ENCODE measurements around the gene ITGA11. TPM values are rescaled to one million over a fixed set of nuclear protein-coding genes. Genes with fewer than 3 reads are reported as not detected.

The ITGA11 gene
- polyA plus RNA-seq, 6 donors from 2014 or later: 0.04 TPM; not detected in 5

DNA sequence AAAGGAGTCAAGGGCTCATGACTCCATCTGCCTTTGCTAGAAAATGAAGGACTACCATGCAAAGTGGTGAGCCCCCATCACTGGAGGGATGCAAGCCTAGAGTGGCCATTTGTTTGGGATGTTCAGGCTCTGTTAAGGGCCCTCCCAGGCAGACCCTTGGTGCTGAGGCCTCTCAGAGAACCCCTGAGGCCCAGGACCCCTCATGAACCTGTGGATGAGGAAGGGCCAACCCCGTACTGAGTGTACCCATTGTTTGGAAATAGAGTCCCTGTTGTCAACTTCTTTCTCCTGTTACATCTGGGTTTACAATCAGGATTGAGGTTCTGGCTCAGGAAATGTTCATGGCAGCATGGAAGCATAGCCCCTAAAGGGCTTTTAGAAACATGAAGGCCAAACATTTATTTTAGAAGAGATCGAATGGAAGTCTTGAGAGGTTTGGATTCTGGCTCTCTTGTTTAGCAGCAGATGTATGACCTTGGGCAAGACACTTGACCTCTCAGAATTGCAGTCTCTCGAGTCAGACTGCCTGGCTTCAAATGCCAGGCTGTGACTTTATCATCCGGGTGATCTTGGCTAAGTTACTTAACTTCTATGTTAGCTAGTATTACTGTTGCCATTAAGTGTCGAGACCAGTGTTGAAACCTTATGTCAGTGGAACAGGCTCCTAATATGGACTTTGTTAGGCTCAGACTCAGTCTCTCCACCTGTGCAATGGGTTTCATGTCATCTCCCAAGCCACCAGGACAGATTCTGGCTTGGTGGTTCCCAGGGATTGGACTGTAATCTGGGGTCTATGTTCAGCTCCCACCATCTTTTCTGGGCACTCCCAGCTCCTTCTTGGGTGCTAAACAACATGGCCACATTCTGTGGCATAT is 12.4 kb downstream of the ITGA11 start:
- DNase-seq (no peak), ATAC-seq (ENCODE audit: low read depth in 2 of 2) (no peak)
- H3K27ac Mint-ChIP-seq: no peak overlapping the region
- H3K36me3 Mint-ChIP-seq: no peaks in the 10 kb centered on the region
- H3K4me3 Mint-ChIP-seq: no peak overlapping the region
- no peaks in the 10 kb centered on the region for H3K9me3 Mint-ChIP-seq
- no peaks in the 10 kb centered on the region for H3K4me1 Mint-ChIP-seq
- H3K27me3 Mint-ChIP-seq: peaks cover 9 to 23% (median 17%) of the 10 kb centered on the region in 3 donors

DNA sequence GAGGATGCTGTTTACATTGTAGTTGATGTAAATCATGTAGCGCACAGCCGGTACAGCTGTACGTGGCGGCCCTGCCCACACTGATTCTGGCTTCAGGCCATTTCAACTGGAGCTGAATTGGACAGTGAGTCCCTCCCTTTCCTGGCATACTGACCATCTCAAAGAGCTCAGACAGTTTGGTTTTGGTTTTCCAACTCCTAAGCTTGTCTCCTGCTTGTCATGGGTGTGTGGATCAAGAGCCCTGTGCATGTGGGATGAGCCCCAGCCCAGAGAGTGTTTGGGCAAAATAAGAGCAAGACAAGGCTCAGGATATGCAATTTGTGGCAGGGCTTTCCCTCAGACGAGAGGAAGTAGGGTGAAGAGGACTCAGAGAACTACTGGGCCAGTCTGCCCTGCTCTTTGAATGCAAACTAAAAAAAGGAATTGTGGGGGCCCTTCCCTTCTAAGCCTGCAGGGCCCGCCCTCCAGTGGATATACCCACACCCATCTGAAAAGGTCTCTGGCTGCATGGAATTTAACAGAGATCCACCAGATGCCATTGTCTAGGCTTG is 13.3 kb downstream of the ITGA11 start:
- Mint-ChIP-seq H3K9me3 (no peaks in the 10 kb centered on the region), H3K27ac (peak overlapping the region in 2 of 6 donors; percentile 18 to 88), H3K27me3 (peaks cover 9 to 23% (median 10%) of the 10 kb centered on the region in 3 donors), H3K4me3 (no peak overlapping the region), H3K4me1 (no peaks in the 10 kb centered on the region), H3K36me3 (no peaks in the 10 kb centered on the region)
- no peak for ATAC-seq (ENCODE audit: low read depth in 2 of 2)
- no peak for DNase-seq

DNA sequence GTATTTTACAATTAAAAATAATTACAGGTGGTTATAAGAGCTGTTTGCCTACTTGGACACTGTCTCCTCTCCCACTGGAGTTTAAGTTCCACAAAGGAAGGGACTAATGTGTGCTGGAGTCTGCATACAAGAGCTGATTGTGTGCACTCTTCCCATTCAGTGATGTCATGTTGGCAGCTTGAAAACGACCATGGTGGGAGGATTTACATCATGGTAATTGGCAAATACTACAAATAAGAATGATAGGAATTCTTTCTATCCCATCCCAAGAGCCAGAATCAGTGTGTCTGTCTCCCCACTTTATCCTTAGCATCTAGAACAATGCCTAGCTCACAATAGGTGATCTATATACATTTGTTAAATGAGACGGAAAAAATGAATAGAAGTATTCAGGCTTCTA is 14.1 kb downstream of the ITGA11 start:
- Mint-ChIP-seq H3K4me3 (no peak overlapping the region), H3K27ac (no peak overlapping the region), H3K4me1 (no peaks in the 10 kb centered on the region), H3K27me3 (peaks cover 4 to 20% (median 5%) of the 10 kb centered on the region in 3 donors), H3K36me3 (no peaks in the 10 kb centered on the region), H3K9me3 (no peaks in the 10 kb centered on the region)
- no peak for DNase-seq
- no peak for ATAC-seq (ENCODE audit: low read depth in 2 of 2)

DNA sequence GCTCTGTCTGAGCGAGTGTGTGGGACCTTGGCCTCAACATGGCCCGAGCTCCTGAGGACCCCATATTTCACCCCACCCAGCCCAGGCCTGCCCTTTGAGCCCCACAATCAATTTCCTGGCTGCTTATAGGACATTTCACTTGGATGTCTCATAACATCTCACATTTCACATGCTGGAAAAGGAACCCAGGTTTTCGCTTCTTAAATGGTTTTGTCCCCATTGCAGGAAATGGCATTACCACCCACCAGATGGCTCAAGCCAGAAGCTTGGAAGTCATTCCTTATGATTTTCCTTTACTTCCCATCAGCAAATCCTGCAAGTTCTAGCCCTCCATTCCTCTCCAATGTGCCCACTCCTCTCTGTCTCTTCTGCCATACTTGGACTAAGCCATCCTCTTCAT is 14.9 kb downstream of the ITGA11 start:
- peak overlapping the region in 1 of 6 donors; percentile 60 for H3K27ac Mint-ChIP-seq
- ATAC-seq (ENCODE audit: low read depth in 2 of 2) (no peak), DNase-seq (no peak)

DNA sequence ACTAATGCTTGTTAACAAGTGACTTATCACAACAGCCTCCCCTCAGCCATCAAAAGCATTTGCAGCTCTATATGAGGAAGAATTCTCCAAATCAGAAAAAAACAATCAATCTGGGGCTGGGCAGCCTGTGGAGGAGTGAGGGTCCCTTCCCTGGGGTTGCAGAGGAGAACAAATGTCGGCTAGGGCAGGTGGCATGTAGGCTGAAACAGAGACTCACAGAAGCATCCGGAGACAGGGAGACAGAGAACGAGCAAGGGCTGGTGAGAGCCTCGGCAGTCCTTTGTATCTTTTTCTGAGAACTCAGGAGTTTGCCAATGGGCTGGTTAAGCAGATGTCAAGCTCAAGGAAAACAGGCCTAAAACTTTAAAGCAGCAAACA is 15.8 kb downstream of the ITGA11 start:
- Mint-ChIP-seq H3K27ac (no peak overlapping the region), H3K36me3 (no peaks in the 10 kb centered on the region), H3K4me1 (no peaks in the 10 kb centered on the region), H3K9me3 (no peaks in the 10 kb centered on the region), H3K27me3 (peaks cover 0 to 6% (median 0%) of the 10 kb centered on the region in 3 donors), H3K4me3 (no peak overlapping the region)
- DNase-seq: no peak
- no peak for ATAC-seq (ENCODE audit: low read depth in 2 of 2)

More for the DNA sequence above, 14.9 kb downstream of the ITGA11 start:
- no peak overlapping the region for H3K4me3 Mint-ChIP-seq
- H3K9me3 Mint-ChIP-seq: no peaks in the 10 kb centered on the region
- peaks cover 0 to 11% (median 0%) of the 10 kb centered on the region in 3 donors for H3K27me3 Mint-ChIP-seq
- H3K36me3 Mint-ChIP-seq: no peaks in the 10 kb centered on the region
- no peaks in the 10 kb centered on the region for H3K4me1 Mint-ChIP-seq

DNA sequence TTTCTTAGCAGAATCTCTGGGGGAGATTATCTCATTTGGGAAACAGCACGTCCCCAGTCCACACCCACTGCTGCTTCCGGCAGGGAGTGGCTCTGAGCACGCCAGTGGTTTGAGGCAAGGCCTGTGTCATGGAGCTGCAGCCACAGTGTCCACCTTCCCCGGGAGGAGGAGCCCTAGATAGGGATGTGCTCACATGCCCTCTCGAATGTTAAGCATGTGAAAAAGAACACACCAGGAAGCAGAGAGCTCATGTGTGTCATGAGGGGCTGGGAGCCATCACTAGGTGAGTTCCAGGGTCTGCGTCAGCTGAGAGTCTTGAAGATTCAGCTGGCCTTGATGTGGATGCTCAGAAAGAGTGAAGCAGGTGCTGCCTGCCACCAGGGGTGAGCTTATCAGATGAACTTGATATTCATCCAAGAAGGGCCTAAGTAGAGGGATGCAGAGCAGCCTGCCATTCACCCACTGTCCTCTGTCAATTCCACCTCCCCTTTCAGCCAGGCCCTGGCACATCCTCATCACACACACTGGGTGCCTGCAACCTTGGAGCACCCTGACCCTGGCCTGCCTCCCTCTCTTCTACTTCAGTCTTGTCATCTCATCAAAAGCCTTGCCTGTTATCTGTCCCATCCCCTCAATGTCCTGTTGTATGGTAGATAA is 16.3 kb downstream of the ITGA11 start:
- no peak for DNase-seq

DNA sequence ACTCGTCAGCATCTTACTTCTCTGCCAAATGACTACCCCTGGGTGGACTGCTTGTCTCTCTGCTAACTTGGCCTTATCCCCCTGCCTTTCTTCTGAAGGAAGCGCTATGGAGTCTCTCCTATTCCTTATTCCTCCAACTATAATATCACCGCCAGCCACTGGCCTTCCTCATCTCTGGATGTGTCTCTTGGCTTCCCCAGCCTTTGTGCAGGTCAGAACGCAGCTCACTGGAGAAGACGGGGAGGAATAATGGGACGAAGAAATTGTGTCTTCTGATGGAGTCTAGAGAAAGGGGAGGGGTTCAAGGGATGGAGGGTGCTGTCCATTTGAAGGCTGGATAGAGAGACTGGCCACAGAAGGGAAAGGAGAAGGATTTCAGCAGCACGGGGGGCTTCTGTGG is 16.9 kb downstream of the ITGA11 start:
- Mint-ChIP-seq H3K4me3 (no peak overlapping the region), H3K9me3 (no peaks in the 10 kb centered on the region), H3K27ac (no peak overlapping the region), H3K36me3 (no peaks in the 10 kb centered on the region), H3K4me1 (no peaks in the 10 kb centered on the region), H3K27me3 (no peaks in the 10 kb centered on the region)
- no peak for ATAC-seq (ENCODE audit: low read depth in 2 of 2)
- DNase-seq: no peak

More for the DNA sequence above, 16.3 kb downstream of the ITGA11 start:
- H3K36me3 Mint-ChIP-seq: no peaks in the 10 kb centered on the region
- H3K4me1 Mint-ChIP-seq: no peaks in the 10 kb centered on the region
- no peaks in the 10 kb centered on the region for H3K9me3 Mint-ChIP-seq
- peaks cover 0 to under 1% (median 0%) of the 10 kb centered on the region in 3 donors for H3K27me3 Mint-ChIP-seq
- no peak for ATAC-seq (ENCODE audit: low read depth in 2 of 2)
- no peak overlapping the region for H3K27ac Mint-ChIP-seq
- no peak overlapping the region for H3K4me3 Mint-ChIP-seq

DNA sequence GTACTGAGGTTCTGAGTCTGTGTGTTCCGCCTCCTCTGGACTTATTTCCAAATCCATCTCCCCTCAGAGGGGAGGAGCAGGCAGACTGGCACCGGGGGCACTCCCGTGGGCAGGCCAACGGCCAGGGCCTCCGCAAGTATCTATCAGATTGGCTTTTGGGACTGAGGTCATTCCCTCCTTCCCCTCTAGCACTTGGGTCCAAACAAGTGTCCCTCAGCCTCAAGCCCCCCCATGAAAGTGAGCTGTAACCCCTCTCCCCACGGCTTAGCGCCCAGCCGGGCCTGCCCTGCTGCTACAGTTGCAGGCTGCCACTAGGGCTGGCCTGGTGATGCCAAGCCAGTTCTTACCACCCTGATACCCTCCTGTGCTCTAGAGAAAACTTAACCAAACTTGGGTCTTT is 17.4 kb downstream of the ITGA11 start:
- no peak for DNase-seq
- H3K4me3 Mint-ChIP-seq: no peak overlapping the region
- H3K27ac Mint-ChIP-seq: no peak overlapping the region

DNA sequence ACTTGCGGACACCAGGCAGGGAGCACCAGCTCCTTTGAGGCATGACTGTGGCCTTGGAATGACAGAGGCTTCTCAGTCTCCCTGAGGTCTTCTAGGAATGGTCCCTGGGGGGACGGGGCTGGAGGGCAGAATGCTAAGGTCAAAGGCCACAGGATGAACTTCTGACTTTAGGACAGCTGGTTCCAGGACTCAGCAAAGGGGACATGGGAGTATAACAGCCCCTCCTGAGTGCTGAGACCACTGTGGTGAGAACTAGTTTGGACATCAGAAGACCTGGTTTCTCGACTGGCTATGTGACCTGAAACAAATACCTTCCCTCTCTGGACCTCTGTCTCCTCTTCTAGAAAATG is 17.8 kb downstream of the ITGA11 start:
- H3K27ac Mint-ChIP-seq: no peak overlapping the region
- no peaks in the 10 kb centered on the region for H3K36me3 Mint-ChIP-seq
- no peaks in the 10 kb centered on the region for H3K27me3 Mint-ChIP-seq
- no peaks in the 10 kb centered on the region for H3K4me1 Mint-ChIP-seq
- DNase-seq (no peak), ATAC-seq (ENCODE audit: low read depth in 2 of 2) (no peak)
- H3K9me3 Mint-ChIP-seq: no peaks in the 10 kb centered on the region
- H3K4me3 Mint-ChIP-seq: no peak overlapping the region

More for the DNA sequence above, 17.4 kb downstream of the ITGA11 start:
- H3K36me3 Mint-ChIP-seq: no peaks in the 10 kb centered on the region
- no peak for ATAC-seq (ENCODE audit: low read depth in 2 of 2)
- H3K9me3 Mint-ChIP-seq: no peaks in the 10 kb centered on the region
- no peaks in the 10 kb centered on the region for H3K27me3 Mint-ChIP-seq
- H3K4me1 Mint-ChIP-seq: no peaks in the 10 kb centered on the region

DNA sequence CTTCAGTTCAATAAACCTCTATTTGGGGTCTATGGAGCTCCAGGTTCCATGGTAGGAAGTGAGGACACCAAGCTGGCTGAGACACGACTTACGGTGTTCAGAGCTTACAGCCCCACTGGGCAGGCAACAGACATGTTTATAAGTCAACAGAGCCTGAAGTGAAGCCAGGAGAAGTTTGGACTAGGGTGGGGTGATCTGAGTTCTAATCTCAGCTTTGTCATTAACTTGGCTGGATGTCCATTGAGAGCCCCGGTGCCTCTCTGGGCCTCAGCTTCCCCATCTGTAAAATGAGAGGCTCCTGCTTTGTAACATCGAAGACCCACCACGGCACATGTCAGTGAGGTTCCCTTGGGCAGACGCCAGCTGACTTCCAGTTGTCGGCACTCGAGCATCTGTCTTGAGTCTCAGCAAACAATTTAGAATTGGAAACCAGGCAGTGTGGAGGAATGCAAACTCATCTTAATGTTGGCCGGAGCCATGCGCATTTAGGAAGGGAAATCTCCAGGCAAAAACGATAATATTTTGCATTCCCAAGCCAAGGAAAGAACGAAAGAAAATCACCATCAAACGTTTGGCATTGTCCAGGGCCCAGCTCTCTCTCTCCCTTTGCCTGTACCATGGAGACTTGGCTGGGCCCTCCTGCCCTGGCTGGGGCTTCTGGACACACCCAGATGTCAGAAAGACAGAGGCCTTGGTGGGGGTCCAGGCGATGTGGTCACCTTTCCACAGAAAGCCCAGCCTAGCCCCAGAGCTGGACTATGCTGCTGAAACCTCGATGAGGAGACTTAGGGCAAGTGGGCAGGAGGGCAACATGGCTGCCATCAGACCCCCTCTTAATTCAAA is 18.4 kb downstream of the ITGA11 start:
- Mint-ChIP-seq H3K4me3 (no peak overlapping the region), H3K4me1 (no peaks in the 10 kb centered on the region)

DNA sequence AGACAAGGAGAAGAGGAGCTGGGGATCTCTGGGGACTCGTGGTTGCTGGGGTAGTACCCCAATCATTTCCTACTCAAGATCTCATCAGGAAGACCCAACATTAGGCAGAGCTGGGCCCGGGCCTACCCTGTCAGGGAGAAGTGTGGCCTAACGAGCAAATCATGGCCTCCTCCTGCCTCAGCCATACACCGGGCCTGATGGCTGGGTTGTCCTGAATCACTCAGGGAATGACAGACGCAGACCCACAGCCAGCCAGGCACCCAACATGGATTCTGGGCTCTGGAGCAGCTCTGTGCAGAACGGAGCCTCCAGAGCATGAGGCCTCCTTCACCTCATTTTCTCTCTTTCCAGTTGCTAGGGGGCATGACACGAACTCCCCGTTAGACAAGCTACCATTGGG is 19.7 kb downstream of the ITGA11 start:
- no peaks in the 10 kb centered on the region for H3K36me3 Mint-ChIP-seq
- no peak for ATAC-seq (ENCODE audit: low read depth in 2 of 2)
- H3K4me1 Mint-ChIP-seq: no peaks in the 10 kb centered on the region
- no peak for DNase-seq
- no peaks in the 10 kb centered on the region for H3K9me3 Mint-ChIP-seq
- H3K27me3 Mint-ChIP-seq: peaks cover 0 to 6% (median 0%) of the 10 kb centered on the region in 3 donors
- no peak overlapping the region for H3K27ac Mint-ChIP-seq
- no peak overlapping the region for H3K4me3 Mint-ChIP-seq

More for the DNA sequence above, 18.4 kb downstream of the ITGA11 start:
- H3K27me3 Mint-ChIP-seq: no peaks in the 10 kb centered on the region
- ATAC-seq (ENCODE audit: low read depth in 2 of 2): no peak
- no peak overlapping the region for H3K27ac Mint-ChIP-seq
- DNase-seq: no peak
- no peaks in the 10 kb centered on the region for H3K9me3 Mint-ChIP-seq
- H3K36me3 Mint-ChIP-seq: no peaks in the 10 kb centered on the region

DNA sequence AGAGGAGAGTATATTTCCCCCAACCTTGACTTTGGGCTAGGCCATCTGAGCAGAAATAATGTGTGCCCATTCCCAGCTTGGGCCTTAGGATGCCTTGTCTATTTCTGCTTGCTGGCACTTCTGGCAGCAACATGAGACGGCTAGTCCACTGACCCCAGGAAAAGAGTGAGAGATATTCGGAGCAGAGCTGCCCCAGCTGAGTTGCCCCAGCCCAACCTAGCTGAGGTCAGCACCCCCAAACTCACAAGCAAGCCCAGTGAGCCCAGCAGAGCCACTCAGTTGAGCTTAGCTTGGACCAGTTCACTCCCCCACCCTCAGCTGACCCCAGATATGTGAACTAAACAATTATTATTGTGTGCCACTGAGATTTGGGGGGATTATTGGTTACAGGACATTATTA is 20.2 kb downstream of the ITGA11 start:
- Mint-ChIP-seq H3K27ac (peak overlapping the region in 1 of 6 donors; percentile 44), H3K9me3 (no peaks in the 10 kb centered on the region), H3K4me1 (no peaks in the 10 kb centered on the region), H3K4me3 (no peak overlapping the region), H3K27me3 (peaks cover 0 to 6% (median 0%) of the 10 kb centered on the region in 3 donors), H3K36me3 (no peaks in the 10 kb centered on the region)
- no peak for ATAC-seq (ENCODE audit: low read depth in 2 of 2)
- DNase-seq: no peak

DNA sequence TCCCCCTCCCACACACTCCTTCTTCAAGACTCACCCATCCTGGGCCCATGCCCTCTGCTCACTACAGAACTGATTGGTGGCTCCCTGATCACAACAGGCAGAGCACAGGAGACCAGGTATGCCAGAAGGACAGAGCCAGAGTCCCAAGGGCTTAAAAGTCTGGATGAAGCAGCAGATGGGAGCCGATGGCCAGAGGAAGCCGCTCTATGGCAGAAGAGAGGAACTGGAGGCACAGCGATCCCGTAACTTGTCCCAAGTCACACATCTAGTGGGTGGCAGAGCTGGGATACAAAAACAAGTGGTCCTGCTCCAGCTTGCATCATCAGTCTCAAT is 20.7 kb downstream of the ITGA11 start:
- no peaks in the 10 kb centered on the region for H3K4me1 Mint-ChIP-seq
- DNase-seq (no peak), ATAC-seq (ENCODE audit: low read depth in 2 of 2) (no peak)
- H3K9me3 Mint-ChIP-seq: no peaks in the 10 kb centered on the region
- no peaks in the 10 kb centered on the region for H3K36me3 Mint-ChIP-seq
- H3K4me3 Mint-ChIP-seq: no peak overlapping the region
- peak overlapping the region in 1 of 6 donors; percentile 80 for H3K27ac Mint-ChIP-seq
- peaks cover 0 to 6% (median 0%) of the 10 kb centered on the region in 3 donors for H3K27me3 Mint-ChIP-seq
